DND-41 (cell line): ENCODE data around the gene ESYT2.
A peak's percentile ranks its signal among the peaks of the same experiment; 100 is the strongest.

Source experiments
- ATAC-seq: fragments of 200-7000 bp; cut with Tn5 transposase; 3 replicates; pipeline ENCODE4 v1.9.1; 2021; ENCODE audit warnings: low read depth; ENCODE audit not compliant: insufficient read depth
- DNase-seq: peaks from one replicate; pipeline ENCODE4 v3.0.0-alpha.2; 2020
- H2AFZ ChIP-seq: 2 replicates; pipeline ENCODE4 v1.6.0; 2012; ENCODE audit warnings: low read depth, low read length
- H3K27ac ChIP-seq: 2 replicates; pipeline ENCODE4 v1.5.1; 2012; ENCODE audit warnings: low read length, inconsistent platforms
- H3K27me3 ChIP-seq: fragments of 200-600 bp; sonication (generic); 2 replicates; pipeline ENCODE4 v1.6.0; 2012; ENCODE audit warnings: low read length, mild to moderate bottlenecking, inconsistent platforms; ENCODE audit not compliant: insufficient read depth, poor library complexity
- H3K36me3 ChIP-seq: 2 replicates; pipeline ENCODE4 v1.5.1; 2012; ENCODE audit warnings: low read length, inconsistent platforms; ENCODE audit not compliant: insufficient read depth
- H3K4me1 ChIP-seq: 2 replicates; pipeline ENCODE4 v1.5.1; 2012; ENCODE audit warnings: mild to moderate bottlenecking, low read length; ENCODE audit not compliant: insufficient read depth
- H3K4me2 ChIP-seq: 2 replicates; pipeline ENCODE4 v1.6.0; 2012; ENCODE audit warnings: mild to moderate bottlenecking, moderate library complexity, low read length, inconsistent platforms; ENCODE audit not compliant: insufficient read depth
- H3K4me3 ChIP-seq, 2 experiments: fragments of 200-600 bp in 1 of 2; shearing (Covaris generic) in 1 of 2; 2 replicates each; pipeline ENCODE4 v1.5.1; 2012 to 2016; ENCODE audit warnings: inconsistent platforms in 2 of 2, low read length in 2 of 2, mild to moderate bottlenecking in 2 of 2, low read depth in 1 of 2, moderate library complexity in 1 of 2
- H3K79me2 ChIP-seq: 2 replicates; pipeline ENCODE4 v1.6.0; 2012; ENCODE audit warnings: low read length, inconsistent platforms; ENCODE audit not compliant: insufficient read depth
- H3K9ac ChIP-seq: 2 replicates; pipeline ENCODE4 v1.6.0; 2012; ENCODE audit warnings: low read depth, mild to moderate bottlenecking, inconsistent platforms, low read length, moderate library complexity
- H3K9me3 ChIP-seq: 2 replicates; pipeline ENCODE4 v1.5.1; 2012; ENCODE audit warnings: low read length, moderate library complexity, mild to moderate bottlenecking, inconsistent platforms; ENCODE audit not compliant: insufficient read depth, severe bottlenecking
- H4K20me1 ChIP-seq: 2 replicates; pipeline ENCODE4 v1.6.0; 2012; ENCODE audit warnings: low read length; ENCODE audit not compliant: insufficient read depth
- EZH2 ChIP-seq: IDR thresholded peaks from 3 replicates; pipeline ENCODE4 v1.6.1; 2012; ENCODE audit warnings: borderline replicate concordance, low read depth, mild to moderate bottlenecking, moderate library complexity, low read length, inconsistent platforms; ENCODE audit not compliant: severe bottlenecking
- TF ChIP-seq, protein P1 (sequence below): IDR thresholded peaks from 2 replicates; pipeline ENCODE4 v1.5.1; 2012; ENCODE audit warnings: borderline replicate concordance, low read length, moderate library complexity, mild to moderate bottlenecking; ENCODE audit not compliant: poor library complexity, severe bottlenecking; ENCODE audit errors: extremely low read depth

The ESYT2 gene

GRCh38 chr7:158723714-158724385 is 105.5 kb downstream of the ESYT2 start:
- 0 out of 3 replicates have a peak, but pooled peaks have one; percentile 15 for ATAC-seq
- Histone ChIP-seq H3K9ac (no peak overlapping the region), H3K27ac (no peak overlapping the region)

GRCh38 chr7:158723266-158723665 is 106.0 kb downstream of the ESYT2 start:
- Histone ChIP-seq H3K36me3 (no peaks in the 10 kb centered on the region), H3K4me2 (no peak overlapping the region), H3K27ac (no peak overlapping the region), H3K4me3 (no peak overlapping the region), H3K9ac (no peak overlapping the region), H4K20me1 (no peaks in the 10 kb centered on the region), H3K27me3 (no peaks in the 10 kb centered on the region), H2AFZ (no peak overlapping the region), H3K4me1 (no peaks in the 10 kb centered on the region), H3K79me2 (no peaks in the 10 kb centered on the region), H3K9me3 (no peaks in the 10 kb centered on the region)
- ATAC-seq (no peak), DNase-seq (peak; percentile 1)
- TF ChIP-seq EZH2 = no peak
- TF ChIP-seq, protein P1, sequence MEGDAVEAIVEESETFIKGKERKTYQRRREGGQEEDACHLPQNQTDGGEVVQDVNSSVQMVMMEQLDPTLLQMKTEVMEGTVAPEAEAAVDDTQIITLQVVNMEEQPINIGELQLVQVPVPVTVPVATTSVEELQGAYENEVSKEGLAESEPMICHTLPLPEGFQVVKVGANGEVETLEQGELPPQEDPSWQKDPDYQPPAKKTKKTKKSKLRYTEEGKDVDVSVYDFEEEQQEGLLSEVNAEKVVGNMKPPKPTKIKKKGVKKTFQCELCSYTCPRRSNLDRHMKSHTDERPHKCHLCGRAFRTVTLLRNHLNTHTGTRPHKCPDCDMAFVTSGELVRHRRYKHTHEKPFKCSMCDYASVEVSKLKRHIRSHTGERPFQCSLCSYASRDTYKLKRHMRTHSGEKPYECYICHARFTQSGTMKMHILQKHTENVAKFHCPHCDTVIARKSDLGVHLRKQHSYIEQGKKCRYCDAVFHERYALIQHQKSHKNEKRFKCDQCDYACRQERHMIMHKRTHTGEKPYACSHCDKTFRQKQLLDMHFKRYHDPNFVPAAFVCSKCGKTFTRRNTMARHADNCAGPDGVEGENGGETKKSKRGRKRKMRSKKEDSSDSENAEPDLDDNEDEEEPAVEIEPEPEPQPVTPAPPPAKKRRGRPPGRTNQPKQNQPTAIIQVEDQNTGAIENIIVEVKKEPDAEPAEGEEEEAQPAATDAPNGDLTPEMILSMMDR = no peak

More at GRCh38 chr7:158723714-158724385, 105.5 kb downstream of the ESYT2 start:
- no peaks in the 10 kb centered on the region for H4K20me1 ChIP-seq
- H3K36me3 ChIP-seq = no peaks in the 10 kb centered on the region
- no peaks in the 10 kb centered on the region for H3K27me3 ChIP-seq
- no peaks in the 10 kb centered on the region for H3K79me2 ChIP-seq
- no peaks in the 10 kb centered on the region for H3K9me3 ChIP-seq
- H3K4me2 ChIP-seq = no peak overlapping the region
- TF ChIP-seq, protein P1 = no peak
- TF ChIP-seq EZH2 = no peak
- no peaks in the 10 kb centered on the region for H3K4me1 ChIP-seq
- no peak overlapping the region for H3K4me3 ChIP-seq
- peak overlapping the region; percentile 29; the same call in 1 of the 2 replicates for H2AFZ ChIP-seq
- DNase-seq = peak; percentile 3

DNA sequence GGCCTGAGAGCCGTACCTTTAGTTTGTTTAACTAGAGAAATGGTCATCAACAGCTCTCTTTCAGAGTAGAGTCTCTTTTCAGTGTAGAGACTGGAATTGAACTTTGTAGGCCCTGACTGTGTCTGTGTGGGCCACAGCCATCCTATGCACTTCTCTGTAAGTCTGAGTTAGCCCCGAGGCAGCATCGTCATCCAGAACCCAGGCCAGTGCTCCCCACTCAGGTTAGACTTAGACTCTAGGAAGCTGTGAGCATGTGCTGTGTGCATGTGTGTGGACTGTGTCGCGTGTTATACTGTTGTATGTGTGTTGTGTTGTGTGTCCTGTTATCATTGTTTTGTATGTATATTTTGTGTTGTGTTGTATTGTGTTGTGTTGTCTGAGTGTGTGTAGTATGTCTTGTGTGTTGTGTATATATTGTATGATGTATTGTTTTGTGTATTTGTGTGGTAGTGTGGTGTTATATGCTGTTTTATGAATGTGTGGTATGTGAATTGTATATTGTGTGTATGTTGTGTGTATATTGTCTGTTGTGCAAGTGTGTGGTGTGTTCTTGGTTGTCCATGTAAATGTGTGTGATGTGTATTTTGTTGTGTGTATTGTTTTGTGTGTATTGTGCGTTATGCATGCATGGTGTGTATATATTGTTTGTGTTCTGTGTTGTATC is 106.6 kb downstream of the ESYT2 start:
- Histone ChIP-seq H3K4me3 (no peak overlapping the region), H3K79me2 (no peaks in the 10 kb centered on the region), H2AFZ (no peak overlapping the region), H3K9ac (no peak overlapping the region), H3K27ac (no peak overlapping the region), H4K20me1 (no peaks in the 10 kb centered on the region), H3K4me2 (no peak overlapping the region), H3K9me3 (no peaks in the 10 kb centered on the region), H3K27me3 (no peaks in the 10 kb centered on the region), H3K36me3 (no peaks in the 10 kb centered on the region), H3K4me1 (no peaks in the 10 kb centered on the region)
- DNase-seq (peak; percentile 1), ATAC-seq (no peak)
- no peak for TF ChIP-seq EZH2
- TF ChIP-seq, protein P1 = no peak
